ENCODE results near the gene ARHGAP25.
A peak's percentile ranks its signal among the peaks of the same experiment; 100 is the strongest.
"Not testable (repeated sequence)": the region's sequence is repeated elsewhere in the genome, so short reads cannot be mapped to it uniquely, and the experiment has no call there.

ARHGAP25 gene

DNA sequence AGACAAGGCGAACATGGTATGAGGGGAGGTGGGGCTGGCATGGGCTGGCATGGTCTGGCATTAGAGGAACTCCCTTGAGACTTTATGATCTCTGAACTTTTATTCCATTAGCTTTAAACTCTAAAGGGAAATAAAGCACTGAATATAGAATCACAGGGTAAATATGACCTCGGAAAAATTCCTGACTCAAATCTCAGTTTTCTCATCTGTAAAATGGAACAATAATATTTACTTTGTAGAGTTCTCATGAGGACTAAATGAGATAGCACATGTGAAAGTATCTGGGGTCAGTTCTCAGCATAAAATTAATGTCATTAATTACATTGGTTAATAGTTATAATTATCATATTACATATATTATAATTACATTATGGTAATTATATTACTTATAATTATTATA is 65.9 kb downstream of the ARHGAP25 start:
- peak overlapping the region; percentile 16 for H3K27ac Mint-ChIP-seq (ENCODE audit: low read depth)

DNA sequence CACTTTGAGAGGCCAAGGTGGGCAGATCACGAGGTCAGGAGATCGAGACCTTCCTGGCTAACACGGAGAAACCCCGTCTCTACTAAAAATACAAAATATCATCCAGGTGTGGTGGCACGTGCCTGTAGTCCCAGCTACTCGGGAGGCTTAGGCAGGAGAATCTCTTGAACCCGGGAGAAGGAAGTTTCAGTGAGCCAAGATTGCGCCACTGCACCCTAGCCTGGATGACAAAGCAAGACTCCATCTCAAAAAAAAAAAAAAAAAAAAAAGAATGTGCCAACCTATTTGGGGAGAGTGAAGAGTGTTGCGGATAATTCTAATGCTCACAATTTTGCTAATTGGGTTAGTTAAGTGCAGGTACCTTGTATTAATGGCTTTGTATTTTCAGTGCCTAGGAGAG is 67.5 kb downstream of the ARHGAP25 start:
- H3K9me3 Mint-ChIP-seq; ATAC-seq (replicated peaks; ENCODE audit: extremely low read depth, poor library complexity, severe bottlenecking); H3K4me3 Mint-ChIP-seq; H3K27ac Mint-ChIP-seq (ENCODE audit: low read depth); DNase-seq (ENCODE audit: low spot score in 2 of 2); H3K27me3 Mint-ChIP-seq: not testable (repeated sequence)
- Mint-ChIP-seq H3K4me1 (peaks cover 47% of the 10 kb centered on the region), H3K36me3 (ENCODE audit: insufficient read depth) (peaks cover 53% of the 10 kb centered on the region)

More for the DNA sequence above, 65.9 kb downstream of the ARHGAP25 start:
- Mint-ChIP-seq H3K4me3 (no peak overlapping the region), H3K27me3 (no peaks in the 10 kb centered on the region), H3K9me3 (no peaks in the 10 kb centered on the region), H3K4me1 (peaks cover 58% of the 10 kb centered on the region), H3K36me3 (ENCODE audit: insufficient read depth) (peaks cover 56% of the 10 kb centered on the region)
- no peak for DNase-seq (ENCODE audit: low spot score in 2 of 2)
- no peak for ATAC-seq (replicated peaks; ENCODE audit: extremely low read depth, poor library complexity, severe bottlenecking)

DNA sequence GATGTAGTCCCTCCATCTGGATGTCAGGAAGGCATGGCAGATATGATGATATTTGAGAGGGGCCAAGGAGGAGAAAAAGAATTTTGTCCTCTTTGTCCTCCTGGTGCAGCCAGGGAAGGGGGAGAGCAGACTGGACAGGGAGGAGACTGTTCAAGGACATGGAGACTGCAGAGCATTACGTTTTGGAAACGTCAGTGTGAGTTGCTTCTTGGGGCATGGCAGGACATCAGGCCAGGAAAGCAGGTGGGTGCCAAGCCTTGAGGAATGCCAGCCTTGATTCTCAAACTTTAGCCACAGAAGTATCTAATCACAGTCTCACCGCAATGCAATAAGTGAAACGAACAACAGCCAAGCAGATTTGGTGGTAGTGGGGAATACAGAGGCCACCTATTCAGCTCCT is 70.4 kb downstream of the ARHGAP25 start:
- no peaks in the 10 kb centered on the region for H3K9me3 Mint-ChIP-seq
- H3K27me3 Mint-ChIP-seq: no peaks in the 10 kb centered on the region
- no peak for DNase-seq (ENCODE audit: low spot score in 2 of 2)
- no peak for ATAC-seq (replicated peaks; ENCODE audit: extremely low read depth, poor library complexity, severe bottlenecking)
- H3K4me1 Mint-ChIP-seq: peaks cover 49% of the 10 kb centered on the region
- H3K27ac Mint-ChIP-seq (ENCODE audit: low read depth): peak overlapping the region; percentile 45
- peaks cover 54% of the 10 kb centered on the region for H3K36me3 Mint-ChIP-seq (ENCODE audit: insufficient read depth)
- no peak overlapping the region for H3K4me3 Mint-ChIP-seq

DNA sequence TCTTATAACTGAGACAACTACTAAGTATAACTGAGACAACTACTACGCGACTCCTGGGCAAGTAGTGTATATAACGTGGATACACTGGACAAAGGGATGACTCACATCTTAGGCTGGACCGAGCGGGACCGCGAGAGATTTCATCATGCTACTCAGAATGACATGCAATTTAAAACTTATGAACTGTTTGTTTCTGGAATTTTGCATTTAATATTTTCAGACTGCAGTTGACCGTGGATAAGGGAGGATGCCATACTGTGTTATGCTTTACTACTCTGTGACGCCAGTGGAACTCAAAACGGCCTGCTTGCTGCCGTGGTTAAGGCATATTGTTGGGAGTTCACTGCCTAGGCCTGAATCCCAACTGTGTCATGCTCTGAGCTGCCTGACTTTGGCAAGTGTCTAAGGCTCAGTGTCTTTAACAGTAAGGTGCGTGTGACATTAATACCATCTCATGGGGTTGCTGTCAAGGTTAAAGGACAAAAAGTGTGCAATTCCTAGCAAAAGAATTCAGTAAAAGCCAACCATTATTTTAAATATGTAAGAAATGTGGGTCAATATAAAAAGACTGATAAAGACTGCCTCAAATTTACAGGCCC is 72.0 kb downstream of the ARHGAP25 start:
- peaks cover 47% of the 10 kb centered on the region for H3K4me1 Mint-ChIP-seq
- H3K36me3 Mint-ChIP-seq (ENCODE audit: insufficient read depth): peaks cover 54% of the 10 kb centered on the region
- no peak overlapping the region for H3K4me3 Mint-ChIP-seq
- H3K9me3 Mint-ChIP-seq: no peaks in the 10 kb centered on the region
- H3K27me3 Mint-ChIP-seq: no peaks in the 10 kb centered on the region
- H3K27ac Mint-ChIP-seq (ENCODE audit: low read depth): peak overlapping the region; percentile 44
- DNase-seq (ENCODE audit: low spot score in 2 of 2) (no peak), ATAC-seq (replicated peaks; ENCODE audit: extremely low read depth, poor library complexity, severe bottlenecking) (no peak)

DNA sequence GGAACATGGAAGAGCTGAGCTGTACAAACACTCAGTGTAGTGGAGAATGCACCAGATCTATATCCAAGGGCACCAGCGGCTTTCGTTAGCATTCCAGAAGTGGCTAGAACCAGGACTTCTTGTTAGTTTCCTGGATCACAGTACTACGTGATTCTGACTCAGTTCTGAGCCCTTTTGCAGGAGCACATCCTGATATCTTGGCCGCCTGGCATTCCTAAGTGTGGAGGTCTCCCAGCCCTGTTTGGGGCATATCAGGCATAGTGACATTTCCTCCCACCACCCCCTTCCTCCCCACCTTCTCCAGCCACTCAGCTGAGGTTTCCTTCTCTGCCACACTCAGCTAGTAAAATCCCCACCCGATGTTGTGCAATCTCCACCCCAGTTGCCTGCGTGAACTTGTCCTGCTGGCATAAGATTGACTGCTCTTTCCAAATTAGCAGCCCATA is 73.2 kb downstream of the ARHGAP25 start:
- Mint-ChIP-seq H3K36me3 (ENCODE audit: insufficient read depth) (peaks cover 63% of the 10 kb centered on the region), H3K4me1 (peaks cover 59% of the 10 kb centered on the region), H3K9me3 (no peaks in the 10 kb centered on the region), H3K4me3 (no peak overlapping the region), H3K27me3 (no peaks in the 10 kb centered on the region), H3K27ac (ENCODE audit: low read depth) (peak overlapping the region; percentile 69)
- ATAC-seq (replicated peaks; ENCODE audit: extremely low read depth, poor library complexity, severe bottlenecking) (peak; percentile 72), DNase-seq (ENCODE audit: low spot score in 2 of 2) (no peak)

DNA sequence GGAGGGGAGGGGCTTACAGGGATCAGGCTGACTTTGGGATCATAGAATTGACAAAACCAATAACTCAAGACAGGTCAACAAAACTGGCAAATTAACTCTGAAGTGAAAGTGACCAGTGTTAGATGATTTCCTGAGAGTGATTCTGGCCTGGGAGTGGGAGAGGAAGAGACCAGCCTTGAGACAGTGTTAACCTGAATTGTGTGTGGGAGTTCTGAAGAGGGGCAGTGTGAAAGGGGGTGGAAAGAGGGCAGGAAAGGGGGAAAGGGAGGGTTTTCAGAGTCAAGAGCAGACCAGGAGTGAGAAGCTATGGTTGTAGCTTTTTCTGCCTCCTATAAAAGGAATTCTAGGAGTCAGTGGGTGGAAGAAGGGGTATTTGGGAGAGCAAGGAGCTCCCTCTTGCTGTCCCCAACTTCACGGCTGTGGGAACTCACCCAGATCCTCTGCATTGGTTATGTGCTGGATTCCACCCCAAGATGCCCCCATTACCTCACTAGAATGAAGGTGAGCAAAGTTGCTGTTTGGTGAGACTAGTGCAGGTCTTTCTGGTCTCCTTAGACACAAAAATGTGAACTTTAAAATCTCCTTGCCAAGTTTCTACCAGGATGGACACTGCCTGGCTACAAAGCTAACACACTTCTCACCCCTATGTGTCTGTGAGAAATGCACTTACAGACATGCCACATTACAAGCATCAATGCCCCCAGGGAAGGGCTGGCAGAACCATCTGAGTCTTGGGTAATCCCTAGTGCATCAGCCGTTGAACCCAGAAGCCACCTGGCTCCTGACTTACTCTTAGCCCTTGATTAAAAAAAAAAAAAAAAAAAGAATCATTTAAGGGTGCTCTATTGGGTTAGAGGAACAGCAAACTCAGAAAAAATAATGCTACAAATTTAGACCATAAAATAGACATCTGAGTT is 75.0 kb downstream of the ARHGAP25 start:
- Mint-ChIP-seq H3K4me1 (peaks cover 63% of the 10 kb centered on the region), H3K4me3 (no peak overlapping the region)
- no peak for DNase-seq (ENCODE audit: low spot score in 2 of 2)

DNA sequence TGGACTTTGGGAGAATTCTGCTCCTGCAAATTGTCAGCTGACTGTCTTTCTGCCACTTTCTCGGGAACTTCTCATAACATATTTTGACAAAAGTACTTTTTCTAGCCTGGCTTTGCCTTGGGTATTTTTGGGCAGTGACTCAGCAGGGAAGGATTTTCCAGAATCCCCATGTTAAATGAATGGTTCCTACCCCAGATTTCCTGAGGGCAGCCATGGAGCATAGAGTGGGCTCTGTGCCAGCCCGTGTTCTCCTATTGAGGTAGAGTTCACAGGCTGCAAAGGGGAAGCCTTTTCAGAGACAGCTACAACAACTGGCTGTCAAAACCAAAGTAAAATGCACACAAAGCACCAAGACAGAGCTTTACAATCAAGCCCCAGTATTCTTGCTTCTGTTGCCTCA is 76.8 kb downstream of the ARHGAP25 start:
- ATAC-seq (replicated peaks; ENCODE audit: extremely low read depth, poor library complexity, severe bottlenecking): no peak
- peaks cover 87% of the 10 kb centered on the region for H3K36me3 Mint-ChIP-seq (ENCODE audit: insufficient read depth)
- peak overlapping the region; percentile 56 for H3K27ac Mint-ChIP-seq (ENCODE audit: low read depth)
- no peaks in the 10 kb centered on the region for H3K9me3 Mint-ChIP-seq
- H3K4me1 Mint-ChIP-seq: peaks cover 51% of the 10 kb centered on the region
- DNase-seq (ENCODE audit: low spot score in 2 of 2): no peak
- H3K27me3 Mint-ChIP-seq: no peaks in the 10 kb centered on the region
- H3K4me3 Mint-ChIP-seq: no peak overlapping the region

More for the DNA sequence above, 75.0 kb downstream of the ARHGAP25 start:
- Mint-ChIP-seq H3K36me3 (ENCODE audit: insufficient read depth) (peaks cover 75% of the 10 kb centered on the region), H3K27me3 (no peaks in the 10 kb centered on the region), H3K9me3 (no peaks in the 10 kb centered on the region), H3K27ac (ENCODE audit: low read depth) (peak overlapping the region; percentile 56)
- no peak for ATAC-seq (replicated peaks; ENCODE audit: extremely low read depth, poor library complexity, severe bottlenecking)

DNA sequence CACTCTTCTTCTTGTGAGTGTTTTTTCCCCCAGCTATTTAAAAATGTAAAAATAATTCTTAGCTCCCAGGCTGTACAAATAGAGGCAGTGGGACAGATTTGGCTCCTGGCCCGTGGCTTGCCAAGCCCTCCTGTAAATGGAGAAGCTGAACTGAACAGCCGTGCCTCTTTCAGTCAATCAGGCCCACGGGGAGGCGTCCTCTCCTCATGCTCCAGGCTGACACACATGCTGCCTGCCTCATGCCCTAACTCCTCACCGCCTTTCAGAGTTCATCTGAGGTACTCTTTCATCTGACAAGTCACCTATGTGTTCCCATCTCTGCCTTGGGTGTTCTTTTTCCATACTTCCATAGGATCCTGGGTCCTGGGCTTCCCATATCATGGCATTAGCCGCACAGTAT is 77.6 kb downstream of the ARHGAP25 start:
- Mint-ChIP-seq H3K36me3 (ENCODE audit: insufficient read depth) (peaks cover 87% of the 10 kb centered on the region), H3K4me3 (no peak overlapping the region), H3K27ac (ENCODE audit: low read depth) (peak overlapping the region; percentile 56), H3K9me3 (no peaks in the 10 kb centered on the region), H3K27me3 (no peaks in the 10 kb centered on the region), H3K4me1 (peaks cover 49% of the 10 kb centered on the region)
- DNase-seq (ENCODE audit: low spot score in 2 of 2) (no peak), ATAC-seq (replicated peaks; ENCODE audit: extremely low read depth, poor library complexity, severe bottlenecking) (no peak)

DNA sequence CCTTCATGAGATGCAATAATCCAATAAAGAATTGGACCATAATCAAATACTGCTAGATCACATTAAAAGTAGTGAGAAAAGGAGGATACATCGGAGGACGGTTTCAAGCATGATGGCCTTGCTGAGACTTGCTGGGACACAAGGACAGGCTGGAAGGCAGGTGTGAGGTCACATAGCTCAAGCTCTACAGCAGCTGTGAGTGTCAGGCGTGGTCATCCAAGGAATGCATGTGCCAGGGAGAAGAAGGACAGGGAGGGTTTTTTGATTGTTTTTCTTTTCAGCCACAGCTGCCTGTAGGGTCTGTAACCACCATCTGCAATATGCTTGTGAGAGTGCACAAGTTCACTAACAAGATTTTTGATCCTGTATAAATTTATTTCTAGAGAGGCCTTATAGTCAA is 79.0 kb downstream of the ARHGAP25 start:
- Mint-ChIP-seq H3K9me3 (no peaks in the 10 kb centered on the region), H3K4me3 (no peak overlapping the region), H3K27ac (ENCODE audit: low read depth) (peak overlapping the region; percentile 33), H3K27me3 (no peaks in the 10 kb centered on the region), H3K4me1 (peaks cover 43% of the 10 kb centered on the region), H3K36me3 (ENCODE audit: insufficient read depth) (peaks cover 87% of the 10 kb centered on the region)
- DNase-seq (ENCODE audit: low spot score in 2 of 2): no peak
- ATAC-seq (replicated peaks; ENCODE audit: extremely low read depth, poor library complexity, severe bottlenecking): no peak

DNA sequence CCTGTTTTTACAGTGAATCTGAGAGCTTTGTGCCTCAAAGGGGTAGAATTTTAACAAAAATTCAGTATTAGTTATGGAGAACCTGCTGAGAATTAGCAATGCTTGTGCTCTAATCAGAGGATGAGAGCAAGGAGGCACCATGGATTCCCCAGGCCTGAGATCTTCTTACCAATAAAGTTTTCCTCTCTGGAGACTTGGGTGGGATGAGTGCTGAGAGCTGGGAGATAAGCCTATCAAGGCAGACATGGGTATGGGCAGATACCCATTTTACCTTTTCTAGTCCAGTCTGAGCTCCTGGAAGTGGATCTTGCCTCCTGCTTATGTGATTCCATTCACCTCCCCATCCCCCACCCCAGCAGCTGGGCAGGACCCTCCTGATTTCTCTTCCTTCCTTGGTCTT is 82.7 kb downstream of the ARHGAP25 start:
- H3K36me3 Mint-ChIP-seq (ENCODE audit: insufficient read depth): peaks cover 86% of the 10 kb centered on the region
- H3K27ac Mint-ChIP-seq (ENCODE audit: low read depth): peak overlapping the region; percentile 58
- H3K27me3 Mint-ChIP-seq: no peaks in the 10 kb centered on the region
- no peak for DNase-seq (ENCODE audit: low spot score in 2 of 2)
- no peaks in the 10 kb centered on the region for H3K9me3 Mint-ChIP-seq
- H3K4me3 Mint-ChIP-seq: no peak overlapping the region
- H3K4me1 Mint-ChIP-seq: peaks cover 27% of the 10 kb centered on the region
- ATAC-seq (replicated peaks; ENCODE audit: extremely low read depth, poor library complexity, severe bottlenecking): no peak

DNA sequence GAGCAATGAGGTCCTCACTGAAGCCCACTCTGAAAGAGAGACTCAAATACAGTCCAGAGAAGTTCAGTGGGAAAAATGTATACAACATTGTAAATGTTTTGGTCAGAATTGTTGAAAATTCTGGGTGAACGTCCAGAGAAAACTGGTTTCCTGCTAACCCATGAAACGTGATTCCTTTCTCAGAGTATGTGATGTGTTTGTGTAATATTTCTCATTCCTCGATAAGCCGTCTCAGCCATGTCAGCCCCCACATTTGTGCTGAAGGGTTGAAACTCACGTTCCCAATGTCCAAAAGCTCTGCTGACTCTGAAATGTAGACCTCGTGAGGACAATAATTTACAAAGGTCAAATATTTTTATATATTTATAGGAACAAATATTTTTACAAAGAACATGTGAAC is 84.9 kb downstream of the ARHGAP25 start:
- no peak for DNase-seq (ENCODE audit: low spot score in 2 of 2)
- Mint-ChIP-seq H3K27ac (ENCODE audit: low read depth) (no peak overlapping the region), H3K27me3 (no peaks in the 10 kb centered on the region)

DNA sequence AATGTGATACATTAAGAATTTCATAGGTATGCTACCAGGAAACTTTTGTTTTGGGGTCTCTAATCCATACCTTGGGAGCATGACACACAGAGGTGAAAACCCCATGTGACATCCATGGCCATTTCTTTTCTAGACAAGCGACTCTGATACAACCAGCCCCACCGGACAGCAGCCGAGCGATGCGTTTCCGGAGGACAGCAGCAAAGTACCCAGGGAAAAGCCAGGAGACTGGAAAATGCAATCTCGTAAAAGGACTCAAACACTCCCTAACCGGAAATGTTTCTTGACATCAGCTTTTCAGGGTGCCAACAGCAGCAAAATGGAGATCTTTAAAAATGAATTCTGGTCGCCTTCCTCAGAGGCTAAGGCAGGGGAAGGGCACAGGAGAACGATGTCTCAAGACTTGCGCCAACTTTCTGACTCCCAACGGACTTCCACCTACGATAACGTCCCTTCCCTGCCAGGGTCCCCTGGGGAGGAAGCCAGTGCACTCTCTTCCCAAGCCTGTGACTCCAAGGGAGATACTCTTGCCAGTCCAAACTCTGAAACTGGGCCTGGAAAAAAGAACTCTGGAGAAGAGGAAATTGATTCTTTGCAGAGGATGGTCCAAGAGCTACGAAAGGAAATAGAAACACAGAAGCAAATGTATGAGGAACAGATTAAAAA is 87.7 kb downstream of the ARHGAP25 start:
- Mint-ChIP-seq H3K27ac (ENCODE audit: low read depth) (peak overlapping the region; percentile 59), H3K36me3 (ENCODE audit: insufficient read depth) (peaks cover 91% of the 10 kb centered on the region), H3K4me1 (peaks cover 55% of the 10 kb centered on the region), H3K9me3 (no peaks in the 10 kb centered on the region), H3K4me3 (no peak overlapping the region), H3K27me3 (no peaks in the 10 kb centered on the region)
- ATAC-seq (replicated peaks; ENCODE audit: extremely low read depth, poor library complexity, severe bottlenecking) (no peak), DNase-seq (ENCODE audit: low spot score in 2 of 2) (no peak)

More for the DNA sequence above, 84.9 kb downstream of the ARHGAP25 start:
- no peak for ATAC-seq (replicated peaks; ENCODE audit: extremely low read depth, poor library complexity, severe bottlenecking)
- Mint-ChIP-seq H3K9me3 (no peaks in the 10 kb centered on the region), H3K4me1 (peaks cover 33% of the 10 kb centered on the region), H3K4me3 (no peak overlapping the region), H3K36me3 (ENCODE audit: insufficient read depth) (peaks cover 89% of the 10 kb centered on the region)

All from central memory CD8-positive, alpha-beta T cell (primary cell).